Transverse colon (tissue), 4 donors: Measurements from ENCODE around the gene THBS3.

Experiments used
- CTCF ChIP-seq, 5 experiments: fragments of 200-600 bp in 3 of 5; fragments of 450-650 bp in 2 of 5; sonication (generic) in 3 of 5; IDR thresholded peaks; 1 replicate in 2 of 5; 2 replicates in 3 of 5; pipeline ENCODE4 v1.5.1; 2016 to 2017; ENCODE audit warnings: antibody characterized with exemption in 5 of 5, inconsistent platforms in 3 of 5, mild to moderate bottlenecking in 2 of 5, moderate library complexity in 1 of 5
- POLR2A ChIP-seq: fragments of 450-650 bp; IDR thresholded peaks from one replicate; pipeline ENCODE4 v1.6.1; 2016; ENCODE audit warnings: antibody characterized with exemption, mild to moderate bottlenecking, moderate library complexity
- POLR2AphosphoS5 ChIP-seq, 3 donors: sonication (generic); formaldehyde crosslinking; IDR thresholded peaks; one replicate each; pipeline ENCODE4 v1.6.1; 2016; ENCODE audit warnings: antibody characterized with exemption in 3 of 3

GRCh38 chr1:155167166-155168104, 40.3 kb downstream of the THBS3 start:
- TF ChIP-seq CTCF (IDR thresholded peaks at IDR 0.05) (peak; percentile 86 to 97 (median 93)), POLR2A (no peak), POLR2AphosphoS5 (IDR thresholded peaks at IDR 0.05) (no peak)
